Spleen (tissue), 7 donors: ENCODE data around the gene ESYT1.

ENCODE experiments used
- CTCF ChIP-seq, 11 experiments: fragments of 200-600 bp in 7 of 11; fragments of 450-650 bp in 4 of 11; sonication (generic) in 4 of 11; IDR thresholded peaks in 8 of 11; conservative IDR thresholded peaks in 3 of 11; 1 replicate in 7 of 11; 2 replicates in 4 of 11; pipeline versions ENCODE4 v1.4.0 to v1.8.0; 2016 to 2021; ENCODE audit warnings: antibody characterized with exemption in 11 of 11, inconsistent platforms in 4 of 11, mild to moderate bottlenecking in 1 of 11
- POLR2A ChIP-seq, 3 donors: fragments of 450-650 bp; IDR thresholded peaks; one replicate each; pipeline ENCODE4 v1.5.1; 2017; ENCODE audit warnings: antibody characterized with exemption in 3 of 3, mild to moderate bottlenecking in 1 of 3
- POLR2AphosphoS5 ChIP-seq, 3 donors: sonication (generic); formaldehyde crosslinking; IDR thresholded peaks; one replicate each; pipeline ENCODE4 v1.5.1; 2017; ENCODE audit warnings: antibody characterized with exemption in 3 of 3
- donor health status: DM: no; HTN: no; CAD: no; lungs with moderate emphysema.
- donor health status: DM: no; HTN: no; CAD: no.
- donor health status: DM: no; HTN: no; CAD: no.

DNA sequence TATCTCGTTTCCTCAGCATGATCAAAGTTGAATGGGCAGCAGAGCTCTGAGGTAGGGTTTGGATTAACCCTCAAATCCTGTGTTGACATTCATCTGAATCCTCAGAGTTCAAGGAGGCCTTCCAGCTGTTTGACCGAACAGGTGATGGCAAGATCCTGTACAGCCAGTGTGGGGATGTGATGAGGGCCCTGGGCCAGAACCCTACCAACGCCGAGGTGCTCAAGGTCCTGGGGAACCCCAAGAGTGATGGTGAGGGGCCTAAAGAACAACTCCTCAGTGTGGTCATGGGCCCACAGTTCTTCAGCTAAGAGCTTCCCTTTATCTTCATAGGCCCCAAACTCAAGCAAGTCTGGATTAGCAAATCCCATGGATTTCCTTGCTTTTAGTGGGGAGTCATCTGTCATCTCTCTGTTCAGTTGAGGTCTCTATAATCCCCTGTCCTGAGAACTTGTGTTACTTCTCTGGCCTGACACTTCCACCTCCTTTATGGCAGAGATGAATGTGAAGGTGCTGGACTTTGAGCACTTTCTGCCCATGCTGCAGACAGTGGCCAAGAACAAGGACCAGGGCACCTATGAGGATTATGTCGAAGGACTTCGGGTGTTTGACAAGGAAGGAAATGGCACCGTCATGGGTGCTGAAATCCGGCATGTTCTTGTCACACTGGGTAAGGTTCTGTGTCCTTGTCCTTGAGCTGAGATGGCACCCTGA lies 31.6 kb downstream of the ESYT1 start:
- TF ChIP-seq POLR2A (IDR thresholded peaks at IDR 0.05): no peak
- no peak for TF ChIP-seq CTCF (IDR thresholded peaks at IDR 0.05 in 8 of 11, conservative IDR thresholded peaks at IDR 0.05 in 3 of 11)
- TF ChIP-seq POLR2AphosphoS5 (IDR thresholded peaks at IDR 0.05): no peak
